ENCODE results near the gene ZBTB47. TPM values are rescaled to one million over a fixed set of nuclear protein-coding genes. Genes with fewer than 3 reads are reported as not detected.
A peak's percentile ranks its signal among the peaks of the same experiment; 100 is the strongest.

Gene ZBTB47
- total RNA-seq, 4 donors from 2014 or later, result 5.0 to 34.3 (median 10.3) TPM

DNA sequence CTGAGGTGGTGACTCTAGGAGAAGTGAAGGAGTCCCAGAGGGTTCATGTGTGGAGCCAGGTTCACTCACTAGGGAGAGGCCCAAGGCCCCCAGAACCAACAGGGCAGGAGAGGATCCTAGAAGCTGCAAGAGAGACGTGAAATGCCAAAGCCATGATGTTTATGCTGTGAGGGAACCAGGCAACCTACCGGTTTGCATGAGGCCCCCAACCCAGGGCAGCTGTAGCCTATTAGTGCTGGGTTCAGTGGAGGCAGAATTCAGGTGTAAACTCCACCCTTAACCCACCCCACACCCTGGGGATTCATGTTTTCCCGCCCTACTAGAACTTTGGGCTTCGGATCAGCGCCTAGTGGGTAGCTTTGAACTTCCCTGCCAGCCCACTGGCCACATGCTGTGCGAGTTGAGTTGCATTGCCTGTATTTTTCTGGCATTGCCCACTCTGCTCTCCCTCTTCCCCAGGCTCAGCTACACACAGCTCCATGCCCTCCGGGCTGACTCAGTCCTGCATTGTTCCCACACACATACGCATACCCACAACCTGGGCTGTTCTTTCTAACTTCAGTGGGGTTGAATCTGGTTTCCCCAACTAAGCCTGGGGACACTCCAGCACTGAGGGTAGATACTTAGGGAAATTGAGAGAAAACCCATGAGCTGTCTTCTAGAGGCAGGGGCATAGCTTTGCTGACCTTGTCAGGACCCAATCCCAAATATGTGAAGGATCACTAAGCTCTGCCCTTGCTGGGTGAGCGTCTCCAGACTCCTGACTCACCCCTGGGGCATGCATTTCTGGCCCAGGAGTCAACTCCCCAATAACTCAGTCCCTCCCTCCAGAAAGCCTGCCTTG, 2.0 kb upstream of the ZBTB47 start:
- Histone ChIP-seq H3K27me3 (no peaks in the 10 kb centered on the region), H3K36me3 (peaks cover 0 to 42% (median 4%) of the 10 kb centered on the region in 3 donors), H3K9me3 (no peaks in the 10 kb centered on the region), H3K27ac (peak overlapping the region in 3 of 4 donors; percentile 94 to 96 (median 94)), H3K4me3 (peak overlapping the region in 1 of 4 donors; percentile 23), H3K4me1 (peaks cover 36 to 61% (median 45%) of the 10 kb centered on the region in 3 donors)
- TF ChIP-seq, protein P1, sequence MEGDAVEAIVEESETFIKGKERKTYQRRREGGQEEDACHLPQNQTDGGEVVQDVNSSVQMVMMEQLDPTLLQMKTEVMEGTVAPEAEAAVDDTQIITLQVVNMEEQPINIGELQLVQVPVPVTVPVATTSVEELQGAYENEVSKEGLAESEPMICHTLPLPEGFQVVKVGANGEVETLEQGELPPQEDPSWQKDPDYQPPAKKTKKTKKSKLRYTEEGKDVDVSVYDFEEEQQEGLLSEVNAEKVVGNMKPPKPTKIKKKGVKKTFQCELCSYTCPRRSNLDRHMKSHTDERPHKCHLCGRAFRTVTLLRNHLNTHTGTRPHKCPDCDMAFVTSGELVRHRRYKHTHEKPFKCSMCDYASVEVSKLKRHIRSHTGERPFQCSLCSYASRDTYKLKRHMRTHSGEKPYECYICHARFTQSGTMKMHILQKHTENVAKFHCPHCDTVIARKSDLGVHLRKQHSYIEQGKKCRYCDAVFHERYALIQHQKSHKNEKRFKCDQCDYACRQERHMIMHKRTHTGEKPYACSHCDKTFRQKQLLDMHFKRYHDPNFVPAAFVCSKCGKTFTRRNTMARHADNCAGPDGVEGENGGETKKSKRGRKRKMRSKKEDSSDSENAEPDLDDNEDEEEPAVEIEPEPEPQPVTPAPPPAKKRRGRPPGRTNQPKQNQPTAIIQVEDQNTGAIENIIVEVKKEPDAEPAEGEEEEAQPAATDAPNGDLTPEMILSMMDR (IDR thresholded peaks at IDR 0.05), result no peak
- no peak for TF ChIP-seq POLR2A (IDR thresholded peaks at IDR 0.05)
- 68 to 73% methylated on average over 9 of the region's 9 CpGs for WGBS, 2 donors
- intact Hi-C loops (cut with DNase I), result no loop called here
- no peak for DNase-seq

DNA sequence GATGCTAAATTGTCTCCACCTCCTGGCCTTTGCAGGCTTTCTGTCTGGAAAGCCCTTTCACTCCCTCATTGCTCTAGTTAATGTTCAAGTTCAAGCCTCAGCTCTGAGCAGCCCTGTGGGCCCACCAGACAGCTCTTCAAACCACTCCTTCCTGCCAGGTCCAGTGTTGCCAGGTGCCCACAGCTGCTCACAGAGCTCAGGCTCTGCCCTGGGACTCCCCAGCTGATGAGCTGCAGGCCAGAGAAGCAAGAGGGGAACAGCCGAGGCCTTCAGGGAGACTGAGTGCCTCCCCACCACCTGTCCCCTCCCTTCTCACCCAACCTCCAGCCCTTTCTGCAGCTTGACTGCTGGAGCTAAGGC, 1.3 kb upstream of the ZBTB47 start:
- Histone ChIP-seq H3K4me3 (peak overlapping the region in 3 of 4 donors; percentile 77 to 86 (median 80)), H3K36me3 (peaks cover 0 to 34% (median 4%) of the 10 kb centered on the region in 3 donors), H3K27me3 (no peaks in the 10 kb centered on the region), H3K9me3 (no peaks in the 10 kb centered on the region), H3K27ac (peak overlapping the region; percentile 84 to 96 (median 94)), H3K4me1 (peaks cover 36 to 68% (median 46%) of the 10 kb centered on the region in 3 donors)
- no peak for TF ChIP-seq POLR2A (IDR thresholded peaks at IDR 0.05)
- DNase-seq, result no peak
- intact Hi-C loops (cut with DNase I), result no loop called here
- 20 to 67% methylated on average over 1 of the region's 1 CpG for WGBS, 2 donors

DNA sequence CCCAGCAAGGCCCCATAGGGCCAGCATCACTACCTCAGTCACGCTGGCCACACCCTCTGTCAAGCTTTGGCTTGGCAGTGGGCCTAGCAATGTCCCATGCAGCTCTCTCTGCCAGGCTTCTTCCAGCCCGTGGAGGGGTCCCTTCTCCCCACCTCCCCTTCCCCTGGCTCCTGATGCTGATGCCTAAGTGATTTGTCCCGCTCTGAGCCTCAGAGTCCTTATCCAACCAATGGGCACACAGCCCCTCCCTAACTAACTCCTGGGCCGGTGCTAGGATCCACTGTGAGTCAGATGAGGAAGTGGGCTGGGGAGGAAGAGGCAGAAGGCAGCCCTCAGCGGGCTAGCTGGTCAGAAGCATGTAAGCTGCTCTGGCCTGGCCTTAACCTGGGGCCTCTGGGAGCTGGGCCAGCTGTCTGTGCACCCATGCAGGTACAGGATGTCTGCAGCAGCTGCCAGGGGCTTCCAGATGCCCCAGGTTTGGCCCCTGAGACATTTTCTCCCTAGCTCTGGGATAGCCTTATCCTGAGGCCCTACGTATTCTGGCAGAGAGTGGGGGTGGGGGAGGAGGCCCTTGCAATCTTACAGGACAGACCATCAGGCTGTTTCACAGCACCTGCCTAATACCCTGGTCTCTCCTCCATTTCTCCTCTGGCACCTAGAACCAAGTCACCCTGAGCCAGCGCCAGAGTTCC, 740 bp upstream of the ZBTB47 start:
- 7 to 11% methylated on average over 3 to 4 of the region's 7 CpGs for WGBS, 2 donors
- Histone ChIP-seq H3K4me3 (peak overlapping the region; percentile 67 to 86 (median 78)), H3K4me1 (peaks cover 36 to 71% (median 46%) of the 10 kb centered on the region in 3 donors), H3K27ac (peak overlapping the region; percentile 84 to 96 (median 94)), H3K36me3 (peaks cover 0 to 29% (median under 1%) of the 10 kb centered on the region in 3 donors), H3K9me3 (no peaks in the 10 kb centered on the region), H3K27me3 (no peaks in the 10 kb centered on the region)
- intact Hi-C loops (cut with DNase I), result no loop called here
- TF ChIP-seq POLR2A (IDR thresholded peaks at IDR 0.05), result peak in 3 of 4 donors; percentile 77 to 91 (median 77)
- TF ChIP-seq, protein P1 (IDR thresholded peaks at IDR 0.05), result no peak
- DNase-seq, result no peak

DNA sequence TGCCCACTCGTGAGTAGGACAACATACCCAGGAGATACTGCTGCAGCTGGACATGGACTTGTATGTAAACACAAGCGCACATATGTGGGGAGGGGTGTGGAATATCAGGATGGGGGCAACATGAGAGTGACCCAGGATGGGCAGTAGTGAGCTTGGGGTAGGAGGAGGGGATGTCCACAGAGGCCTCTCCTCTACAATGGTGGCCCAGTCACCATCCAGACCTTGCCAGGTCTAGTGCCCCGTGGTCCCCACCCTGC, 266 bp upstream of the ZBTB47 start:
- Histone ChIP-seq H3K4me3 (peak overlapping the region; percentile 67 to 86 (median 78)), H3K9me3 (no peaks in the 10 kb centered on the region), H3K4me1 (peaks cover 36 to 71% (median 47%) of the 10 kb centered on the region in 3 donors), H3K36me3 (peaks cover 0 to 26% (median 0%) of the 10 kb centered on the region in 3 donors), H3K27ac (peak overlapping the region; percentile 84 to 96 (median 94)), H3K27me3 (no peaks in the 10 kb centered on the region)
- 46% methylated on average over 2 of the region's 3 CpGs; no CpG with 5 or more reads in 1 of the 2 donors for WGBS, 2 donors
- intact Hi-C loops (cut with DNase I), result no loop called here
- no peak for DNase-seq
- no peak for TF ChIP-seq POLR2A (IDR thresholded peaks at IDR 0.05)
- TF ChIP-seq, protein P1 (IDR thresholded peaks at IDR 0.05), result no peak

DNA sequence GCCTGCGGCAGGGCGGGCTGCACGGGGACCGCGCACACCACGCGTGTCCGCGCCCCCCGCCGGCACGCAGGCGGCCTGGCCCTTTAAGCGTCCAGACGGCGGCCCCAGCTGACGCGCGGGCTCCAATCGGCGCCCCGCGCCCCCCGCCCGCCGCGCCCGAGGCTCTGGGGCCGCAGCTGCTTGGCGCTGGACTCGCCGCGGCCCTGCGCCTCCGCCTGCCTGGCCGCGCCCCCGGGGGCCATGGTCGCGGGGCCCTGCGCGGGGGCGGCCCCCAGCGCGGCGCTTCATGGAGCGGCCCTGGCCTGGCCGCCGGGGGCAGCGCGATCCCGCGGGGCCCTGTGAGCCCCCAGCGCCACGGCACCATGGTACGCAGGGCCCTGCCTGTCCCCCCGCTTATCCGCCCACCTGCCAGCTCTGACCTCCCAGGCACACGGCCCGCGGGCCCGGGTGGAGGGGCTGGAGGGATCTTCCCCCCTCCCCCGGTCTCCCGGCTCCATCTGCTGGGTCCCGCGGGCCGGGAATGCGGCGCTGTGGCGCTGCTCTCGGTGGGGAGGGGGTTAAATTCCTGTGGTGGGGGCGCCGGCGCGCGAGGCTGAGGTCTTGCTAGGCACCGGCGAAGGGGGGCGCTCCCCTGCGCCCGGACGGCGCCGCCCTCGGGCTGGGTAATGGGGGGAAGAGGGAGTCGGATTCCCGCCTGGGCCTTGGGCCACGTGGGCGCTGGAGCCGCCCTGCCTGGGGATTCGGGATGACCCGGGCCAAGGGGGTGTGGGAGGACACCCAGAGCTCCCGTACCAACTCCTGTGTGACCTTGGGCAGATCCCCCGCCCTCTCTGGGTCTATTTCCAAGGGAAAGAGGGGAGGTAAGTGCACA, 1.1 kb downstream of the ZBTB47 start:
- Histone ChIP-seq H3K4me1 (peaks cover 36 to 83% (median 54%) of the 10 kb centered on the region in 3 donors), H3K9me3 (no peaks in the 10 kb centered on the region), H3K27me3 (no peaks in the 10 kb centered on the region), H3K27ac (peak overlapping the region; percentile 84 to 96 (median 94)), H3K36me3 (peaks cover 1 to 26% (median 3%) of the 10 kb centered on the region in 3 donors), H3K4me3 (peak overlapping the region; percentile 67 to 86 (median 78))
- peak in 1 of 4 donors; percentile 30 for TF ChIP-seq POLR2A (IDR thresholded peaks at IDR 0.05)
- TF ChIP-seq, protein P1 (IDR thresholded peaks at IDR 0.05), result no peak
- DNase-seq, result no peak
- intact Hi-C loops (cut with DNase I), result no loop called here
- WGBS, 2 donors, result 2 to 5% methylated on average over 4 to 10 of the region's 94 CpGs
